ENCODE measurements around the gene ZW10.

ZW10 gene

GRCh38 chr11:113695207-113695606 lies 78.3 kb downstream of the ZW10 start:
- no peaks in the 10 kb centered on the region for H3K27me3 Mint-ChIP-seq
- H3K27ac Mint-ChIP-seq = no peak overlapping the region
- no peaks in the 10 kb centered on the region for H3K9me3 Mint-ChIP-seq (ENCODE audit: low read depth)
- H3K4me1 Mint-ChIP-seq (ENCODE audit: low read depth) = no peaks in the 10 kb centered on the region
- H3K36me3 Mint-ChIP-seq = peaks cover 3% of the 10 kb centered on the region
- H3K4me3 Mint-ChIP-seq = no peak overlapping the region

GRCh38 chr11:113694390-113694789 lies 79.1 kb downstream of the ZW10 start:
- peaks cover 3% of the 10 kb centered on the region for H3K36me3 Mint-ChIP-seq
- no peak overlapping the region for H3K27ac Mint-ChIP-seq
- H3K27me3 Mint-ChIP-seq = no peaks in the 10 kb centered on the region
- H3K4me1 Mint-ChIP-seq (ENCODE audit: low read depth) = no peaks in the 10 kb centered on the region
- no peak overlapping the region for H3K4me3 Mint-ChIP-seq
- H3K9me3 Mint-ChIP-seq (ENCODE audit: low read depth) = no peaks in the 10 kb centered on the region

GRCh38 chr11:113693030-113693429 lies 80.5 kb downstream of the ZW10 start:
- Mint-ChIP-seq H3K27ac (no peak overlapping the region), H3K4me1 (ENCODE audit: low read depth) (no peaks in the 10 kb centered on the region), H3K36me3 (peaks cover 3% of the 10 kb centered on the region), H3K4me3 (no peak overlapping the region), H3K27me3 (no peaks in the 10 kb centered on the region), H3K9me3 (ENCODE audit: low read depth) (no peaks in the 10 kb centered on the region)

- Mint-ChIP-seq H3K27ac (no peak overlapping the region), H3K36me3 (peaks cover 3% of the 10 kb centered on the region), H3K4me3 (no peak overlapping the region), H3K9me3 (ENCODE audit: low read depth) (no peaks in the 10 kb centered on the region), H3K27me3 (no peaks in the 10 kb centered on the region), H3K4me1 (ENCODE audit: low read depth) (no peaks in the 10 kb centered on the region)
These were observed 82.6 kb downstream of the ZW10 start for GRCh38 chr11:113690619-113691569.

- Mint-ChIP-seq H3K27ac (no peak overlapping the region), H3K36me3 (peaks cover 3% of the 10 kb centered on the region), H3K4me3 (no peak overlapping the region)
These were observed 83.5 kb downstream of the ZW10 start for GRCh38 chr11:113689768-113690618.

GRCh38 chr11:113685654-113686359 lies 87.7 kb downstream of the ZW10 start:
- H3K36me3 Mint-ChIP-seq = no peaks in the 10 kb centered on the region
- no peak overlapping the region for H3K4me3 Mint-ChIP-seq
- H3K9me3 Mint-ChIP-seq (ENCODE audit: low read depth) = no peaks in the 10 kb centered on the region
- no peaks in the 10 kb centered on the region for H3K27me3 Mint-ChIP-seq
- H3K27ac Mint-ChIP-seq = no peak overlapping the region
- H3K4me1 Mint-ChIP-seq (ENCODE audit: low read depth) = no peaks in the 10 kb centered on the region

More at GRCh38 chr11:113689768-113690618, 83.5 kb downstream of the ZW10 start:
- H3K4me1 Mint-ChIP-seq (ENCODE audit: low read depth) = no peaks in the 10 kb centered on the region
- H3K27me3 Mint-ChIP-seq = no peaks in the 10 kb centered on the region
- H3K9me3 Mint-ChIP-seq (ENCODE audit: low read depth) = no peaks in the 10 kb centered on the region

- H3K4me1 Mint-ChIP-seq (ENCODE audit: low read depth) = no peaks in the 10 kb centered on the region
- H3K27ac Mint-ChIP-seq = no peak overlapping the region
- H3K27me3 Mint-ChIP-seq = no peaks in the 10 kb centered on the region
- H3K36me3 Mint-ChIP-seq = no peaks in the 10 kb centered on the region
- H3K4me3 Mint-ChIP-seq = no peak overlapping the region
- no peaks in the 10 kb centered on the region for H3K9me3 Mint-ChIP-seq (ENCODE audit: low read depth)
These were observed 89.0 kb downstream of the ZW10 start for GRCh38 chr11:113684496-113684895.

- Mint-ChIP-seq H3K27ac (no peak overlapping the region), H3K4me1 (ENCODE audit: low read depth) (no peaks in the 10 kb centered on the region), H3K4me3 (no peak overlapping the region), H3K36me3 (no peaks in the 10 kb centered on the region), H3K27me3 (no peaks in the 10 kb centered on the region), H3K9me3 (ENCODE audit: low read depth) (no peaks in the 10 kb centered on the region)
These were observed 89.9 kb downstream of the ZW10 start for GRCh38 chr11:113683481-113684046.

All from activated naive CD8-positive, alpha-beta T cell (primary cell).